GM19023 (cell line): Measurements from ENCODE around the gene RGR.
A peak's percentile ranks its signal among the peaks of the same experiment; 100 is the strongest.
"Not testable (repeated sequence)": the region's sequence is repeated elsewhere in the genome, so short reads cannot be mapped to it uniquely, and the experiment has no call there.

Experiments used
- ATAC-seq: cut with Tn5 transposase; IDR thresholded peaks from one replicate; pipeline ENCODE4 v1.9.1; 2021; ENCODE audit warnings: mild to moderate bottlenecking, moderate library complexity; ENCODE audit not compliant: unreplicated experiment

Gene RGR

GRCh38 chr10:84256510-84257342, 11.9 kb downstream of the RGR start:
- ATAC-seq: peak; percentile 68

- no peak for ATAC-seq
Observed at GRCh38 chr10:84257343-84258020, 12.6 kb downstream of the RGR start.

GRCh38 chr10:84258034-84258695, 13.3 kb downstream of the RGR start:
- ATAC-seq: no peak

- ATAC-seq: no peak
Observed at GRCh38 chr10:84261236-84261915, 16.5 kb downstream of the RGR start.

GRCh38 chr10:84262190-84262956, 17.5 kb downstream of the RGR start:
- ATAC-seq: no peak

- no peak for ATAC-seq
Observed at GRCh38 chr10:84263716-84264115, 18.9 kb downstream of the RGR start.

GRCh38 chr10:84264611-84265141, 19.8 kb downstream of the RGR start:
- ATAC-seq: peak; percentile 97

GRCh38 chr10:84265418-84265817, 20.6 kb downstream of the RGR start:
- no peak for ATAC-seq

- ATAC-seq: peak; percentile 46
Observed at GRCh38 chr10:84267503-84268126, 22.8 kb downstream of the RGR start.

GRCh38 chr10:84269162-84269561, 24.3 kb downstream of the RGR start:
- no peak for ATAC-seq

GRCh38 chr10:84269773-84270172, 24.9 kb downstream of the RGR start:
- ATAC-seq: no peak

GRCh38 chr10:84270708-84271107, 25.9 kb downstream of the RGR start:
- no peak for ATAC-seq

- not testable (repeated sequence) for ATAC-seq
Observed at GRCh38 chr10:84279876-84280475, 35.1 kb downstream of the RGR start.

GRCh38 chr10:84286695-84287094, 41.8 kb downstream of the RGR start:
- ATAC-seq: no peak

GRCh38 chr10:84288151-84288550, 43.3 kb downstream of the RGR start:
- ATAC-seq: no peak

- no peak for ATAC-seq
Observed at GRCh38 chr10:84289521-84290200, 44.8 kb downstream of the RGR start.

- no peak for ATAC-seq
Observed at GRCh38 chr10:84290235-84290634, 45.4 kb downstream of the RGR start.

GRCh38 chr10:84291384-84291783, 46.5 kb downstream of the RGR start:
- ATAC-seq: no peak

GRCh38 chr10:84292502-84292901, 47.6 kb downstream of the RGR start:
- ATAC-seq: peak; percentile 63
